K562 (cell line): ENCODE measurements around the gene DHDH. TPM values are rescaled to one million over a fixed set of nuclear protein-coding genes. Genes with fewer than 3 reads are reported as not detected.

Source experiments
- ATF7 ChIP-seq: fragments of 450-650 bp; IDR thresholded peaks from 2 replicates; pipeline ENCODE4 v1.7.1; 2014; ENCODE audit warnings: mild to moderate bottlenecking, moderate library complexity
- CUX1 ChIP-seq: fragments of 200-800 bp; sonication (Bioruptor generic); IDR thresholded peaks from 2 replicates; pipeline ENCODE4 v1.6.1; 2016; ENCODE audit warnings: missing genetic modification characterization, missing compliant biosample characterization
- ELF1 ChIP-seq: fragments of 200-800 bp; sonication (Bioruptor generic); IDR thresholded peaks from 2 replicates; pipeline ENCODE4 v1.6.1; 2016; ENCODE audit warnings: missing genetic modification characterization, missing compliant biosample characterization
- GTF2E2 ChIP-seq: fragments of 200-800 bp; sonication (Bioruptor generic); IDR thresholded peaks from 2 replicates; pipeline ENCODE4 v1.6.1; 2016; ENCODE audit warnings: missing genetic modification characterization, missing compliant biosample characterization
- MBD1 ChIP-seq: fragments of 250-450 bp; sonication (Bioruptor Pico); IDR thresholded peaks from 2 replicates; pipeline ENCODE4 v1.8.0; 2022; ENCODE audit warnings: inconsistent platforms
- PHF20 ChIP-seq: fragments of 450-650 bp; IDR thresholded peaks from 2 replicates; pipeline ENCODE4 v1.6.1; 2018; ENCODE audit not compliant: partially characterized antibody
- POLR2A ChIP-seq: fragments of 450-650 bp; conservative IDR thresholded peaks from 2 replicates; pipeline ENCODE4 v1.6.1; 2016
- RBM15 ChIP-seq: fragments of 200-400 bp; formaldehyde crosslinking; IDR thresholded peaks from 2 replicates; pipeline ENCODE4 v1.6.1; 2018; ENCODE audit warnings: mild to moderate bottlenecking, low read length, moderate library complexity; ENCODE audit not compliant: insufficient read depth
- SMAD2 ChIP-seq: fragments of 150-350 bp; IDR thresholded peaks from 2 replicates; pipeline ENCODE4 v1.6.1; 2014; ENCODE audit warnings: low read depth, mild to moderate bottlenecking, low read length
- SMARCC2 ChIP-seq: fragments of 450-650 bp; IDR thresholded peaks from 2 replicates; pipeline ENCODE4 v1.6.1; 2017; ENCODE audit warnings: antibody characterized with exemption, moderate library complexity, mild to moderate bottlenecking, low read depth
- SUPT5H ChIP-seq: fragments of 450-650 bp; IDR thresholded peaks from 2 replicates; pipeline ENCODE4 v1.6.1; 2016
- XRCC4 ChIP-seq: IDR thresholded peaks from one replicate; pipeline ENCODE4 v1.6.1; 2011; ENCODE audit not compliant: insufficient read depth, insufficient read length; ENCODE audit errors: extremely low read depth
- YBX1 ChIP-seq: fragments of 450-650 bp; IDR thresholded peaks from 2 replicates; pipeline ENCODE4 v1.7.1; 2016; ENCODE audit warnings: mild to moderate bottlenecking
- ZFX ChIP-seq: sonication (generic); formaldehyde crosslinking; IDR thresholded peaks from 2 replicates; pipeline ENCODE4 v1.8.0; 2022; ENCODE audit warnings: mild to moderate bottlenecking, missing genetic modification reagents, moderate library complexity
- ZNF24 ChIP-seq: fragments of 450-650 bp; IDR thresholded peaks from 2 replicates; pipeline ENCODE4 v1.6.1; 2016
- ZNF253 ChIP-seq: fragments of 250-450 bp; sonication (Bioruptor Pico); conservative IDR thresholded peaks from 2 replicates; pipeline ENCODE4 v1.6.1; 2021; ENCODE audit warnings: mild to moderate bottlenecking
- ZNF696 ChIP-seq: fragments of 250-450 bp; sonication (Bioruptor Pico); conservative IDR thresholded peaks from 2 replicates; pipeline ENCODE4 v1.4.0; 2020; ENCODE audit warnings: mild to moderate bottlenecking, moderate library complexity
- ZNF699 ChIP-seq: fragments of 250-450 bp; sonication (Bioruptor Pico); IDR thresholded peaks from 2 replicates; pipeline ENCODE4 v1.8.0; 2021; ENCODE audit warnings: mild to moderate bottlenecking, moderate library complexity; ENCODE audit not compliant: insufficient replicate concordance
- polyA plus RNA-seq, 8 experiments: library from polyadenylated mRNA; depleted of rRNA in 4 of 8; stranded (reverse) in 5 of 8; unstranded in 3 of 8; fragments of >200 nt; fragmentation: Nextera tagmentation in 2 of 8; fragmentation: Illumina TruSeq in 1 of 8; extraction: Ambion mirVana in 2 of 8; extraction: Trizol in 1 of 8; gene quantifications; 2 replicates each; pipeline versions ENCODE4 v1.2.1 to v1.2.3, GENCODE V29; 2011 to 2014; ENCODE audit warnings: inconsistent platforms in 1 of 8, missing spikeins in 1 of 8
- total RNA-seq, 7 experiments: library from RNA; depleted of rRNA in 6 of 7; stranded (reverse); fragments of >200 nt in 6 of 7; fragmentation: Illumina TruSeq in 2 of 7; extraction: Trizol in 2 of 7; gene quantifications; 2 replicates each; pipeline versions ENCODE4 v1.2.1 to v1.2.3, GENCODE V29; 2011 to 2021; ENCODE audit warnings: low replicate concordance in 1 of 7
- TF ChIP-seq, protein P1 (sequence below): fragments of 200-800 bp; sonication (Bioruptor generic); IDR thresholded peaks from 2 replicates; pipeline ENCODE4 v1.6.1; 2017; ENCODE audit warnings: missing genetic modification characterization, missing compliant biosample characterization
- TF ChIP-seq, protein P2 (sequence below): sonication (generic); formaldehyde crosslinking; IDR thresholded peaks from 2 replicates; pipeline ENCODE4 v1.8.1; 2023; ENCODE audit warnings: mild to moderate bottlenecking, missing genetic modification reagents

Gene DHDH
- total and polyA plus RNA-seq, 9 of the 15 experiments (the other 6 are each of a cell fraction or from before 2014, with no cell fraction given) = 0.37 to 1.9 (median 0.87) TPM

GRCh38 chr19:48993175-48994034 is 59.9 kb downstream of the DHDH start, which contains the start of the genes GYS1 and RUVBL2 (continued):
- TF ChIP-seq ZFX (CRISPR knock-in tag) = no peak; the same call in none of the 2 replicates
- TF ChIP-seq PHF20 = peak; percentile 43
- TF ChIP-seq ATF7 = peak; percentile 86
- TF ChIP-seq ZNF699 = no peak
- TF ChIP-seq, protein P1, sequence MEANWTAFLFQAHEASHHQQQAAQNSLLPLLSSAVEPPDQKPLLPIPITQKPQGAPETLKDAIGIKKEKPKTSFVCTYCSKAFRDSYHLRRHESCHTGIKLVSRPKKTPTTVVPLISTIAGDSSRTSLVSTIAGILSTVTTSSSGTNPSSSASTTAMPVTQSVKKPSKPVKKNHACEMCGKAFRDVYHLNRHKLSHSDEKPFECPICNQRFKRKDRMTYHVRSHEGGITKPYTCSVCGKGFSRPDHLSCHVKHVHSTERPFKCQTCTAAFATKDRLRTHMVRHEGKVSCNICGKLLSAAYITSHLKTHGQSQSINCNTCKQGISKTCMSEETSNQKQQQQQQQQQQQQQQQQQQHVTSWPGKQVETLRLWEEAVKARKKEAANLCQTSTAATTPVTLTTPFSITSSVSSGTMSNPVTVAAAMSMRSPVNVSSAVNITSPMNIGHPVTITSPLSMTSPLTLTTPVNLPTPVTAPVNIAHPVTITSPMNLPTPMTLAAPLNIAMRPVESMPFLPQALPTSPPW = peak; percentile 95
- no peak for TF ChIP-seq SMAD2
- TF ChIP-seq ELF1 (tag) = no peak; the same call in 1 of the 2 replicates
- TF ChIP-seq POLR2A = peak; percentile 96
- TF ChIP-seq SUPT5H = peak; percentile 97
- TF ChIP-seq GTF2E2 (tag) = peak; percentile 30; the same call in 1 of the 2 replicates
- no peak for TF ChIP-seq RBM15
- TF ChIP-seq ZNF696 (CRISPR knock-in tag) = no peak
- no peak for TF ChIP-seq YBX1
- no peak for TF ChIP-seq MBD1 (CRISPR knock-in tag)
- TF ChIP-seq SMARCC2 = no peak
- TF ChIP-seq XRCC4 = no peak
- no peak for TF ChIP-seq ZNF253 (CRISPR knock-in tag)
- TF ChIP-seq, protein P2, sequence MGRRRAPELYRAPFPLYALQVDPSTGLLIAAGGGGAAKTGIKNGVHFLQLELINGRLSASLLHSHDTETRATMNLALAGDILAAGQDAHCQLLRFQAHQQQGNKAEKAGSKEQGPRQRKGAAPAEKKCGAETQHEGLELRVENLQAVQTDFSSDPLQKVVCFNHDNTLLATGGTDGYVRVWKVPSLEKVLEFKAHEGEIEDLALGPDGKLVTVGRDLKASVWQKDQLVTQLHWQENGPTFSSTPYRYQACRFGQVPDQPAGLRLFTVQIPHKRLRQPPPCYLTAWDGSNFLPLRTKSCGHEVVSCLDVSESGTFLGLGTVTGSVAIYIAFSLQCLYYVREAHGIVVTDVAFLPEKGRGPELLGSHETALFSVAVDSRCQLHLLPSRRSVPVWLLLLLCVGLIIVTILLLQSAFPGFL (CRISPR knock-in tag) = no peak
- no peak for TF ChIP-seq CUX1 (CRISPR knock-in tag)
- TF ChIP-seq ZNF24 = no peak
